HepG2 (cell line): ENCODE data around the gene ALKBH2. TPM values are rescaled to one million over a fixed set of nuclear protein-coding genes. Genes with fewer than 3 reads are reported as not detected.

Experiments used
- ATAD3A ChIP-seq: sonication (generic); formaldehyde crosslinking; IDR thresholded peaks from 2 replicates; pipeline ENCODE4 v1.4.0; 2020; ENCODE audit warnings: missing genetic modification reagents
- FOSL1 ChIP-seq: sonication (generic); formaldehyde crosslinking; IDR thresholded peaks from 2 replicates; pipeline ENCODE4 v1.9.0; 2021; ENCODE audit warnings: missing genetic modification reagents, borderline replicate concordance
- MAF1 ChIP-seq: sonication (generic); formaldehyde crosslinking; IDR thresholded peaks from 2 replicates; pipeline ENCODE4 v1.5.0; 2020; ENCODE audit warnings: missing genetic modification reagents, borderline replicate concordance
- MTA1 ChIP-seq: sonication (generic); formaldehyde crosslinking; IDR thresholded peaks from 2 replicates; pipeline ENCODE4 v1.4.0; 2020; ENCODE audit warnings: missing genetic modification reagents, mild to moderate bottlenecking, borderline replicate concordance
- SAP130 ChIP-seq: IDR thresholded peaks from 2 replicates; pipeline ENCODE4 v1.6.1; 2016; ENCODE audit warnings: low read depth
- ZBTB42 ChIP-seq: sonication (generic); formaldehyde crosslinking; IDR thresholded peaks from 2 replicates; pipeline ENCODE4 v1.5.0; 2020; ENCODE audit warnings: mild to moderate bottlenecking, missing genetic modification reagents
- ZFP62 ChIP-seq: sonication (generic); formaldehyde crosslinking; IDR thresholded peaks from 2 replicates; pipeline ENCODE4 v1.4.0; 2020; ENCODE audit warnings: missing genetic modification reagents
- ZKSCAN5 ChIP-seq: sonication (generic); formaldehyde crosslinking; IDR thresholded peaks from 2 replicates; pipeline ENCODE4 v1.5.1; 2020; ENCODE audit warnings: mild to moderate bottlenecking, missing genetic modification reagents
- ZNF253 ChIP-seq: sonication (generic); formaldehyde crosslinking; IDR thresholded peaks from 2 replicates; pipeline ENCODE4 v1.8.0; 2022; ENCODE audit warnings: mild to moderate bottlenecking, missing genetic modification reagents, borderline replicate concordance
- ZSCAN21 ChIP-seq: sonication (generic); formaldehyde crosslinking; IDR thresholded peaks from 2 replicates; pipeline ENCODE4 v1.8.0; 2022; ENCODE audit warnings: mild to moderate bottlenecking, missing genetic modification reagents, moderate library complexity, borderline replicate concordance
- polyA plus RNA-seq, 8 experiments: library from polyadenylated mRNA; depleted of rRNA in 3 of 8; stranded (reverse) in 7 of 8; unstranded in 1 of 8; fragments of >200 nt; fragmentation: Illumina TruSeq in 4 of 8; extraction: Trizol in 4 of 8; gene quantifications; 2 replicates each; pipeline versions ENCODE4 v1.2.1 to v1.2.3, GENCODE V29; 2011 to 2016; ENCODE audit warnings: low read depth in 4 of 8, missing spikeins in 1 of 8, mixed read lengths in 1 of 8; ENCODE audit not compliant: insufficient read depth in 1 of 8
- total RNA-seq, 5 experiments: library from RNA; depleted of rRNA; stranded (reverse); fragments of >200 nt; fragmentation: Illumina TruSeq; extraction: Trizol; gene quantifications; 2 replicates each; pipeline ENCODE4 v1.2.3, GENCODE V29; 2016; ENCODE audit warnings: low read depth in 1 of 5
- TF ChIP-seq, protein P1 (sequence below): sonication (generic); formaldehyde crosslinking; IDR thresholded peaks from 2 replicates; pipeline ENCODE4 v1.4.0; 2020; ENCODE audit warnings: missing genetic modification reagents
- TF ChIP-seq, protein P2 (sequence below): sonication (generic); formaldehyde crosslinking; IDR thresholded peaks from 2 replicates; pipeline ENCODE4 v1.4.0; 2020; ENCODE audit warnings: missing genetic modification reagents
- TF ChIP-seq, protein P3 (sequence below): sonication (generic); formaldehyde crosslinking; IDR thresholded peaks from 2 replicates; pipeline ENCODE4 v1.4.0; 2020; ENCODE audit warnings: missing genetic modification reagents
- TF ChIP-seq, protein P4 (sequence below): sonication (generic); formaldehyde crosslinking; IDR thresholded peaks from 2 replicates; pipeline ENCODE4 v1.4.0; 2020; ENCODE audit warnings: missing genetic modification reagents, borderline replicate concordance

Gene ALKBH2
- total and polyA plus RNA-seq, 2 of the 13 experiments (the other 11 are each of a cell fraction or from before 2014, with no cell fraction given) = 21.0 to 40.5 TPM

DNA sequence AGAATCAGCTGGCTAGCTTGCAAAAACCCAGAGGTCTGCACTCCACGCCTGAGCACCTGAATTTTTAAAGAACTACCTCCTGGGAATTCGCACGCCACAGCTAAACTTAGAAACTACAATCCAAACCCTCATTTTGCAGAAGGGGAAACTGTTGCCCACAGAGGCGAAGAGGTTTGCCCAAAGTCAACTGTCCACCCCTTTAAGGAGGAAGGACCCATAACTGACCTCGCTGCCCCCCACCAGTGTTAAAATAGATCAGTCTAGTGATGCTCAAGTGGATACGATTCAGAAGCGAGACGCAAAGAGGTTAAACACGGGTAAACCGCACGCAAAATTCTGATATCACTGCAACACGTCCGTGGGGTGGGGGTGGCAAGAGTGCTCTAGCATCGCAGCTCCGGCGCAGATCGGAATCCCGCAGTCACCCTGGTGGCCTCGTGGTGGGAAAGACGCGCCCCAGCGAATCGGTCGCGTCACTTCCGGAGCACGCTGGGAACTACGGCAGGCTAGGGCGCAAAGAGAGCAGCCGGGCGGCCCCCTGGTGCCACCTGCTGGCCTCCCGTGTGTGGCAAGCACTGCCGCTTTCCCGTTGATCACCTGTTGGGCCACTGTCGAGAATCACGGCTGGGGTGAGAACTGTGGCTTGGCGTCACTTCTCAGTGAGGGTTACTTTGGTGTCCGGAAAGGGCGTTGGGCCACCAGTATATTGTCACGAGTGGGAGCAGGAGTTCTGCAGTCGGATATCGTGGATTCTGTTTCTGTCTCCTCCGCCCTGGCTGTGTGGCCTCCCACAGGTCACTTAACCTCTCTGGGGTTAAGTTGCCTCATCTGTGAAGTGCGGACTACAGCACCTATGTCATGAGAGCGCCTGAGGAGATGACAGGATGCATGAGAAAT lies at the start of gene ALKBH2 (continued):
- TF ChIP-seq, protein P1, sequence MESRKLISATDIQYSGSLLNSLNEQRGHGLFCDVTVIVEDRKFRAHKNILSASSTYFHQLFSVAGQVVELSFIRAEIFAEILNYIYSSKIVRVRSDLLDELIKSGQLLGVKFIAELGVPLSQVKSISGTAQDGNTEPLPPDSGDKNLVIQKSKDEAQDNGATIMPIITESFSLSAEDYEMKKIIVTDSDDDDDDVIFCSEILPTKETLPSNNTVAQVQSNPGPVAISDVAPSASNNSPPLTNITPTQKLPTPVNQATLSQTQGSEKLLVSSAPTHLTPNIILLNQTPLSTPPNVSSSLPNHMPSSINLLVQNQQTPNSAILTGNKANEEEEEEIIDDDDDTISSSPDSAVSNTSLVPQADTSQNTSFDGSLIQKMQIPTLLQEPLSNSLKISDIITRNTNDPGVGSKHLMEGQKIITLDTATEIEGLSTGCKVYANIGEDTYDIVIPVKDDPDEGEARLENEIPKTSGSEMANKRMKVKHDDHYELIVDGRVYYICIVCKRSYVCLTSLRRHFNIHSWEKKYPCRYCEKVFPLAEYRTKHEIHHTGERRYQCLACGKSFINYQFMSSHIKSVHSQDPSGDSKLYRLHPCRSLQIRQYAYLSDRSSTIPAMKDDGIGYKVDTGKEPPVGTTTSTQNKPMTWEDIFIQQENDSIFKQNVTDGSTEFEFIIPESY (CRISPR knock-in tag) = peak; percentile 56
- TF ChIP-seq ATAD3A (CRISPR knock-in tag) (no peak), FOSL1 (CRISPR knock-in tag) (no peak), MAF1 (CRISPR knock-in tag) (no peak), ZSCAN21 (CRISPR knock-in tag) (peak; percentile 97), ZFP62 (CRISPR knock-in tag) (no peak), SAP130 (peak; percentile 94), ZNF253 (CRISPR knock-in tag) (peak; percentile 85; the same call in 1 of the 2 replicates), MTA1 (CRISPR knock-in tag) (peak; percentile 73; the same call in 1 of the 2 replicates), ZKSCAN5 (CRISPR knock-in tag) (no peak), ZBTB42 (CRISPR knock-in tag) (peak; percentile 64)
- TF ChIP-seq, protein P2, sequence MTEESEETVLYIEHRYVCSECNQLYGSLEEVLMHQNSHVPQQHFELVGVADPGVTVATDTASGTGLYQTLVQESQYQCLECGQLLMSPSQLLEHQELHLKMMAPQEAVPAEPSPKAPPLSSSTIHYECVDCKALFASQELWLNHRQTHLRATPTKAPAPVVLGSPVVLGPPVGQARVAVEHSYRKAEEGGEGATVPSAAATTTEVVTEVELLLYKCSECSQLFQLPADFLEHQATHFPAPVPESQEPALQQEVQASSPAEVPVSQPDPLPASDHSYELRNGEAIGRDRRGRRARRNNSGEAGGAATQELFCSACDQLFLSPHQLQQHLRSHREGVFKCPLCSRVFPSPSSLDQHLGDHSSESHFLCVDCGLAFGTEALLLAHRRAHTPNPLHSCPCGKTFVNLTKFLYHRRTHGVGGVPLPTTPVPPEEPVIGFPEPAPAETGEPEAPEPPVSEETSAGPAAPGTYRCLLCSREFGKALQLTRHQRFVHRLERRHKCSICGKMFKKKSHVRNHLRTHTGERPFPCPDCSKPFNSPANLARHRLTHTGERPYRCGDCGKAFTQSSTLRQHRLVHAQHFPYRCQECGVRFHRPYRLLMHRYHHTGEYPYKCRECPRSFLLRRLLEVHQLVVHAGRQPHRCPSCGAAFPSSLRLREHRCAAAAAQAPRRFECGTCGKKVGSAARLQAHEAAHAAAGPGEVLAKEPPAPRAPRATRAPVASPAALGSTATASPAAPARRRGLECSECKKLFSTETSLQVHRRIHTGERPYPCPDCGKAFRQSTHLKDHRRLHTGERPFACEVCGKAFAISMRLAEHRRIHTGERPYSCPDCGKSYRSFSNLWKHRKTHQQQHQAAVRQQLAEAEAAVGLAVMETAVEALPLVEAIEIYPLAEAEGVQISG (CRISPR knock-in tag) = peak; percentile 97
- TF ChIP-seq, protein P3, sequence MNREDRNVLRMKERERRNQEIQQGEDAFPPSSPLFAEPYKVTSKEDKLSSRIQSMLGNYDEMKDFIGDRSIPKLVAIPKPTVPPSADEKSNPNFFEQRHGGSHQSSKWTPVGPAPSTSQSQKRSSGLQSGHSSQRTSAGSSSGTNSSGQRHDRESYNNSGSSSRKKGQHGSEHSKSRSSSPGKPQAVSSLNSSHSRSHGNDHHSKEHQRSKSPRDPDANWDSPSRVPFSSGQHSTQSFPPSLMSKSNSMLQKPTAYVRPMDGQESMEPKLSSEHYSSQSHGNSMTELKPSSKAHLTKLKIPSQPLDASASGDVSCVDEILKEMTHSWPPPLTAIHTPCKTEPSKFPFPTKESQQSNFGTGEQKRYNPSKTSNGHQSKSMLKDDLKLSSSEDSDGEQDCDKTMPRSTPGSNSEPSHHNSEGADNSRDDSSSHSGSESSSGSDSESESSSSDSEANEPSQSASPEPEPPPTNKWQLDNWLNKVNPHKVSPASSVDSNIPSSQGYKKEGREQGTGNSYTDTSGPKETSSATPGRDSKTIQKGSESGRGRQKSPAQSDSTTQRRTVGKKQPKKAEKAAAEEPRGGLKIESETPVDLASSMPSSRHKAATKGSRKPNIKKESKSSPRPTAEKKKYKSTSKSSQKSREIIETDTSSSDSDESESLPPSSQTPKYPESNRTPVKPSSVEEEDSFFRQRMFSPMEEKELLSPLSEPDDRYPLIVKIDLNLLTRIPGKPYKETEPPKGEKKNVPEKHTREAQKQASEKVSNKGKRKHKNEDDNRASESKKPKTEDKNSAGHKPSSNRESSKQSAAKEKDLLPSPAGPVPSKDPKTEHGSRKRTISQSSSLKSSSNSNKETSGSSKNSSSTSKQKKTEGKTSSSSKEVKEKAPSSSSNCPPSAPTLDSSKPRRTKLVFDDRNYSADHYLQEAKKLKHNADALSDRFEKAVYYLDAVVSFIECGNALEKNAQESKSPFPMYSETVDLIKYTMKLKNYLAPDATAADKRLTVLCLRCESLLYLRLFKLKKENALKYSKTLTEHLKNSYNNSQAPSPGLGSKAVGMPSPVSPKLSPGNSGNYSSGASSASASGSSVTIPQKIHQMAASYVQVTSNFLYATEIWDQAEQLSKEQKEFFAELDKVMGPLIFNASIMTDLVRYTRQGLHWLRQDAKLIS (CRISPR knock-in tag) = no peak
- TF ChIP-seq, protein P4, sequence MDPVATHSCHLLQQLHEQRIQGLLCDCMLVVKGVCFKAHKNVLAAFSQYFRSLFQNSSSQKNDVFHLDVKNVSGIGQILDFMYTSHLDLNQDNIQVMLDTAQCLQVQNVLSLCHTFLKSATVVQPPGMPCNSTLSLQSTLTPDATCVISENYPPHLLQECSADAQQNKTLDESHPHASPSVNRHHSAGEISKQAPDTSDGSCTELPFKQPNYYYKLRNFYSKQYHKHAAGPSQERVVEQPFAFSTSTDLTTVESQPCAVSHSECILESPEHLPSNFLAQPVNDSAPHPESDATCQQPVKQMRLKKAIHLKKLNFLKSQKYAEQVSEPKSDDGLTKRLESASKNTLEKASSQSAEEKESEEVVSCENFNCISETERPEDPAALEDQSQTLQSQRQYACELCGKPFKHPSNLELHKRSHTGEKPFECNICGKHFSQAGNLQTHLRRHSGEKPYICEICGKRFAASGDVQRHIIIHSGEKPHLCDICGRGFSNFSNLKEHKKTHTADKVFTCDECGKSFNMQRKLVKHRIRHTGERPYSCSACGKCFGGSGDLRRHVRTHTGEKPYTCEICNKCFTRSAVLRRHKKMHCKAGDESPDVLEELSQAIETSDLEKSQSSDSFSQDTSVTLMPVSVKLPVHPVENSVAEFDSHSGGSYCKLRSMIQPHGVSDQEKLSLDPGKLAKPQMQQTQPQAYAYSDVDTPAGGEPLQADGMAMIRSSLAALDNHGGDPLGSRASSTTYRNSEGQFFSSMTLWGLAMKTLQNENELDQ (CRISPR knock-in tag) = no peak
